Neural progenitor cell (in vitro differentiated cells): ENCODE measurements around the gene ESRRB.

Experiments used
- EZH2 ChIP-seq: fragments of 200-600 bp; sonication (generic); IDR thresholded peaks from 2 replicates; pipeline ENCODE4 v1.6.1; 2017; ENCODE audit warnings: antibody characterized with exemption, mild to moderate bottlenecking, moderate library complexity
- TF ChIP-seq, protein P1 (sequence below): fragments of 200-600 bp; sonication (generic); IDR thresholded peaks from 2 replicates; pipeline ENCODE4 v1.5.1; 2017; ENCODE audit warnings: antibody characterized with exemption, mild to moderate bottlenecking

DNA sequence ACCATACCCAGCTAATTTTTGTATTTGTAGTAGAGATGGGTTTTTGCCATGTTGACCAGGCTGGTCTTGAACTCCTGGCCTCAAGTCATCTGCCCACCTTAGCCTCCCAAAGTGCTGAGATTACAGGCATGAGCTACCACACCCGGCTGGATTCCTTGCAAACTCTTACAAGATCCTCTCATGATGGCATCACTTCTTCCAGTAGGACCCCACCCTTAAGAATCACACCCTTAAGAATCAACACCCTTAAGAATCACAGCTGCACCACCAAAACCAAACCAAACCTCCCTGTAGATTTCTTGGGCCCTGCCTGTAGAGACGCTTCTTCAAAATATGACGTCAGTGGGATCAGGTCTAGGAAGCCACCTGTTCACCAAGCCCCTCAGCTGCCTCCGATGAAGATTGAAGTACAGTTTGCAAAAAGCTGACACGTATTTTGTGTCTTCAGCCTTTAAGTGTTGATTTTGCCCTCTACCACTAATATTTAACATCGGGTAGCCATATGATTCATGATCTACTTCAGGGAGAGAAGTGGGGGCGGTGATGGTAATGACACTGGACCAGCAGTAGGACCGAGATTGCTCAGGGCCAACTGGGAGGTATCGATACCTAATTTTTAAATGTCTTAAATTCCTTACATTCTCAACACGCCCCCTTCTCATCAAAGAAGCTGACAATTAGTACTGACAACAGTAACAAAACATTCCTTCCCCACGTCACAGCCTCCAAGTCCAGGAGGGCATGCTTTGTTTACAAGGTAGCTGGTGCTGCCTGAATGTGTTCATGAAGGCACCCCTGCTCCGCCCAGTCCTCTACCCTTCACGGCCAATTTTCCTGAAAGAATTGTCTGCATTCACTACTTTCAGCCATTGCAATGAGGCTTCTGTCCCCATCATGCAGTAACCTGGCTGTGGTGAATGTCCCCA is 57.2 kb downstream of the ESRRB start:
- TF ChIP-seq, protein P1, sequence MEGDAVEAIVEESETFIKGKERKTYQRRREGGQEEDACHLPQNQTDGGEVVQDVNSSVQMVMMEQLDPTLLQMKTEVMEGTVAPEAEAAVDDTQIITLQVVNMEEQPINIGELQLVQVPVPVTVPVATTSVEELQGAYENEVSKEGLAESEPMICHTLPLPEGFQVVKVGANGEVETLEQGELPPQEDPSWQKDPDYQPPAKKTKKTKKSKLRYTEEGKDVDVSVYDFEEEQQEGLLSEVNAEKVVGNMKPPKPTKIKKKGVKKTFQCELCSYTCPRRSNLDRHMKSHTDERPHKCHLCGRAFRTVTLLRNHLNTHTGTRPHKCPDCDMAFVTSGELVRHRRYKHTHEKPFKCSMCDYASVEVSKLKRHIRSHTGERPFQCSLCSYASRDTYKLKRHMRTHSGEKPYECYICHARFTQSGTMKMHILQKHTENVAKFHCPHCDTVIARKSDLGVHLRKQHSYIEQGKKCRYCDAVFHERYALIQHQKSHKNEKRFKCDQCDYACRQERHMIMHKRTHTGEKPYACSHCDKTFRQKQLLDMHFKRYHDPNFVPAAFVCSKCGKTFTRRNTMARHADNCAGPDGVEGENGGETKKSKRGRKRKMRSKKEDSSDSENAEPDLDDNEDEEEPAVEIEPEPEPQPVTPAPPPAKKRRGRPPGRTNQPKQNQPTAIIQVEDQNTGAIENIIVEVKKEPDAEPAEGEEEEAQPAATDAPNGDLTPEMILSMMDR, result no peak
- no peak for TF ChIP-seq EZH2
